ENCODE results near the gene HOOK2. TPM values are rescaled to one million over a fixed set of nuclear protein-coding genes. Genes with fewer than 3 reads are reported as not detected.

The HOOK2 gene
- total RNA-seq, 1 donor from 2014 or later, result 26.8 TPM

- Mint-ChIP-seq H3K4me1 (ENCODE audit: unreplicated experiment) (peaks cover 14% of the 10 kb centered on the region), H3K4me3 (ENCODE audit: unreplicated experiment) (no peak overlapping the region), H3K36me3 (ENCODE audit: unreplicated experiment) (peaks cover 25% of the 10 kb centered on the region), H3K9me3 (ENCODE audit: unreplicated experiment) (no peaks in the 10 kb centered on the region), H3K27ac (ENCODE audit: unreplicated experiment) (no peak overlapping the region), H3K27me3 (ENCODE audit: unreplicated experiment) (peaks cover under 1% of the 10 kb centered on the region)
- TF ChIP-seq CTCF (IDR thresholded peaks at IDR 0.05), result no peak
- DNase-seq (ENCODE audit: extremely low spot score, unreplicated experiment), result no peak
Measured at GRCh38 chr19:12745166-12745897, 30.0 kb downstream of the HOOK2 start.

GRCh38 chr19:12737835-12738351, 37.5 kb downstream of the HOOK2 start:
- H3K9me3 Mint-ChIP-seq (ENCODE audit: unreplicated experiment), result no peaks in the 10 kb centered on the region
- TF ChIP-seq CTCF (IDR thresholded peaks at IDR 0.05), result no peak
- no peaks in the 10 kb centered on the region for H3K27me3 Mint-ChIP-seq (ENCODE audit: unreplicated experiment)
- no peak for DNase-seq (ENCODE audit: extremely low spot score, unreplicated experiment)
- peaks cover 26% of the 10 kb centered on the region for H3K4me1 Mint-ChIP-seq (ENCODE audit: unreplicated experiment)
- peaks cover 9% of the 10 kb centered on the region for H3K36me3 Mint-ChIP-seq (ENCODE audit: unreplicated experiment)
- H3K4me3 Mint-ChIP-seq (ENCODE audit: unreplicated experiment), result peak overlapping the region; percentile 100
- peak overlapping the region; percentile 98 for H3K27ac Mint-ChIP-seq (ENCODE audit: unreplicated experiment)

GRCh38 chr19:12736995-12737834, 38.1 kb downstream of the HOOK2 start, which contains the start of gene GET3:
GET3 (plus strand) TSS chr19:12737497; CDS start chr19:12737506, 9 bp downstream.
- H3K4me3 Mint-ChIP-seq (ENCODE audit: unreplicated experiment), result peak within 1 kb of the TSS; percentile 100
- H3K9me3 Mint-ChIP-seq (ENCODE audit: unreplicated experiment), result no peaks in the 10 kb centered on the region
- DNase-seq (ENCODE audit: extremely low spot score, unreplicated experiment), result peak; percentile 96
- H3K27ac Mint-ChIP-seq (ENCODE audit: unreplicated experiment), result peak within 1 kb of the TSS; percentile 98
- no peak for TF ChIP-seq CTCF (IDR thresholded peaks at IDR 0.05)
- H3K36me3 Mint-ChIP-seq (ENCODE audit: unreplicated experiment), result peaks cover 8% of the 10 kb centered on the region
- H3K27me3 Mint-ChIP-seq (ENCODE audit: unreplicated experiment), result no peaks in the 10 kb centered on the region
- H3K4me1 Mint-ChIP-seq (ENCODE audit: unreplicated experiment), result peaks cover 32% of the 10 kb centered on the region

- Mint-ChIP-seq H3K4me1 (ENCODE audit: unreplicated experiment) (peaks cover 37% of the 10 kb centered on the region), H3K27me3 (ENCODE audit: unreplicated experiment) (no peaks in the 10 kb centered on the region), H3K9me3 (ENCODE audit: unreplicated experiment) (no peaks in the 10 kb centered on the region), H3K36me3 (ENCODE audit: unreplicated experiment) (peaks cover 14% of the 10 kb centered on the region), H3K4me3 (ENCODE audit: unreplicated experiment) (peak overlapping the region; percentile 93), H3K27ac (ENCODE audit: unreplicated experiment) (peak overlapping the region; percentile 97)
- TF ChIP-seq CTCF (IDR thresholded peaks at IDR 0.05), result peak; percentile 40
- no peak for DNase-seq (ENCODE audit: extremely low spot score, unreplicated experiment)
Measured at GRCh38 chr19:12733369-12734214, 41.8 kb downstream of the HOOK2 start.
